Thyroid gland (tissue), 4 donors: ENCODE results near the gene DDX42. TPM values are rescaled to one million over a fixed set of nuclear protein-coding genes. Genes with fewer than 3 reads are reported as not detected.

ENCODE experiments used
- DNase-seq, 2 donors: peaks; one replicate each; pipeline ENCODE4 v3.0.0-alpha.2; 2019
- H3K27ac ChIP-seq, 3 donors: fragments of 200-600 bp; sonication (generic); 1 replicate in 2 of 3; 2 replicates in 1 of 3; pipeline ENCODE4 v1.5.1; 2016 to 2019; ENCODE audit warnings: mild to moderate bottlenecking in 1 of 3, moderate library complexity in 1 of 3
- H3K27me3 ChIP-seq: fragments of 200-600 bp; sonication (generic); one replicate; pipeline ENCODE4 v1.5.1; 2019
- H3K36me3 ChIP-seq, 2 donors: fragments of 200-600 bp; sonication (generic); one replicate each; pipeline ENCODE4 v1.5.1; 2016 to 2019
- H3K4me1 ChIP-seq, 2 donors: fragments of 200-600 bp; sonication (generic); one replicate each; pipeline ENCODE4 v1.5.1; 2017 to 2019
- H3K4me3 ChIP-seq, 3 donors: fragments of 200-600 bp; sonication (generic); replicated peaks in 1 of 3; 1 replicate in 2 of 3; 2 replicates in 1 of 3; pipeline ENCODE4 v1.5.1; 2016; ENCODE audit warnings: mild to moderate bottlenecking in 1 of 3
- H3K9me3 ChIP-seq: fragments of 200-600 bp; sonication (generic); one replicate; pipeline ENCODE4 v1.5.1; 2017
- POLR2A ChIP-seq, 2 donors: fragments of 450-650 bp; IDR thresholded peaks; one replicate each; pipeline ENCODE4 v1.6.1; 2017; ENCODE audit warnings: antibody characterized with exemption in 2 of 2, mild to moderate bottlenecking in 2 of 2, moderate library complexity in 1 of 2
- WGBS, 2 donors: methylation state at CpG; one replicate each; pipeline ENCODE4 v1.1.5; 2017; 5-methylcytosine and 5-hydroxymethylcytosine counted together
- intact Hi-C: fragments of 100-400 bp; cut with DNase I; formaldehyde crosslinking; loops from one replicate; pipeline ENCODE4 v1.15.1; 2023
- total RNA-seq, 4 donors: library from RNA; depleted of rRNA; stranded (reverse); fragments of >200 nt; gene quantifications; one replicate each; pipeline ENCODE4 v1.2.3, GENCODE V29; 2016
- TF ChIP-seq, protein P1 (sequence below), 6 experiments: fragments of 200-600 bp in 3 of 6; fragments of 450-650 bp in 3 of 6; sonication (generic) in 3 of 6; IDR thresholded peaks; one replicate each; pipeline ENCODE4 v1.5.1; 2016 to 2019; ENCODE audit warnings: antibody characterized with exemption in 6 of 6, mild to moderate bottlenecking in 2 of 6, inconsistent platforms in 1 of 6, moderate library complexity in 1 of 6

The DDX42 gene
- total RNA-seq, 4 donors from 2014 or later = 76.3 to 138 (median 89.1) TPM

DNA sequence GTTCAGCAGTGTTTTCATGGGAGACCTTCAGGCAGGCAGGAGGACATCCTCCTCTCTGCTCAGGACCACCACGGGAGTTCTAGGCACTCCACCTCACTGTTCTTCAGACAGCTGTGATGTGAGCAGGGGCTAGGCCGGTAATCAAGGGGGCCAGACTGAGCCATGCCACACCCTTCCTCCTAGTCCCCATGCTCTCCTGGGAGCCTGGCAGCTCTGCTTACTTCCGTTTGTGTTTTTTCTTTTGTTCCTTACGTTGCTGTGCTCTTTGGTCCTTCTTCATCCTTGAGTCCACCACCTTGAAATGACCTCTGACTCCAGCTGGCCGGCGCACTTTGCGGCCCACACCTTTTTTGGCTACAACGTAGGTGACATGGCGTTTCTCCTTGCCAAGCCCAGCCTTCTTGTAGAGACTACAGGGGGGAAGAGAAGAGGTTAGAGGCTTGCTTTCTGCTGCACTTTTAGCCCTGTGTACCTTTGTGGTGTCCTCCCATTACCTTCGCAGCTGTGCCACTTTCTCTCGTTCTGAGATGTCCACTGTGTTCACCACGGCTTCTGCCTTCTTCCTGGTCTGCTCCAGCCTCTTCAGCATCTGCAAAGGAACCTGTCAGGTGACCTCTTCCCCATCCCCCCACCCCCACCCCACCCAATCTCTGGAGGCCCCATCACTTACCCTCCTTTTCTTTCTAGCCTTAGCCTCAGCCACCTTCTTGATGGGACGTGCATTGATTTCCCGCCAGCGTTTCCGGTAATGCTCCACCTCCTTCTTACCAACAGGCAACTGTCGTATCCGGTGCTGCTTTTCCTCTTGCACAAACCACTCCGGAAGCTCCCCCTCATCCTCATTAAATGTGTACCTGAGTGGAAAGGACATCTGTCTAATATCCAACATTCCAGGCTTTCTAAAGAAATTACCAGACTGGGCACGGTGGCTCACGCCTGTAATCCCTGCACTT is 45.9 kb downstream of the DDX42 start:
- H3K9me3 ChIP-seq = no peaks in the 10 kb centered on the region
- no peaks in the 10 kb centered on the region for H3K4me1 ChIP-seq
- no peaks in the 10 kb centered on the region for H3K27me3 ChIP-seq
- H3K27ac ChIP-seq = peak overlapping the region in 1 of 3 donors; percentile 24
- WGBS, 2 donors = 82 to 84% methylated on average over 21 of the region's 21 CpGs
- no peak for TF ChIP-seq POLR2A (IDR thresholded peaks at IDR 0.05)
- TF ChIP-seq, protein P1, sequence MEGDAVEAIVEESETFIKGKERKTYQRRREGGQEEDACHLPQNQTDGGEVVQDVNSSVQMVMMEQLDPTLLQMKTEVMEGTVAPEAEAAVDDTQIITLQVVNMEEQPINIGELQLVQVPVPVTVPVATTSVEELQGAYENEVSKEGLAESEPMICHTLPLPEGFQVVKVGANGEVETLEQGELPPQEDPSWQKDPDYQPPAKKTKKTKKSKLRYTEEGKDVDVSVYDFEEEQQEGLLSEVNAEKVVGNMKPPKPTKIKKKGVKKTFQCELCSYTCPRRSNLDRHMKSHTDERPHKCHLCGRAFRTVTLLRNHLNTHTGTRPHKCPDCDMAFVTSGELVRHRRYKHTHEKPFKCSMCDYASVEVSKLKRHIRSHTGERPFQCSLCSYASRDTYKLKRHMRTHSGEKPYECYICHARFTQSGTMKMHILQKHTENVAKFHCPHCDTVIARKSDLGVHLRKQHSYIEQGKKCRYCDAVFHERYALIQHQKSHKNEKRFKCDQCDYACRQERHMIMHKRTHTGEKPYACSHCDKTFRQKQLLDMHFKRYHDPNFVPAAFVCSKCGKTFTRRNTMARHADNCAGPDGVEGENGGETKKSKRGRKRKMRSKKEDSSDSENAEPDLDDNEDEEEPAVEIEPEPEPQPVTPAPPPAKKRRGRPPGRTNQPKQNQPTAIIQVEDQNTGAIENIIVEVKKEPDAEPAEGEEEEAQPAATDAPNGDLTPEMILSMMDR (IDR thresholded peaks at IDR 0.05) = no peak
- no peak for DNase-seq
- intact Hi-C loops = loop anchor here (10.0 kb wide), 1 partner anchor 205 kb away; no protein-coding TSS in a partner anchor
- no peak overlapping the region for H3K4me3 ChIP-seq
- H3K36me3 ChIP-seq = peaks cover 94 to 96% of the 10 kb centered on the region in 2 donors

DNA sequence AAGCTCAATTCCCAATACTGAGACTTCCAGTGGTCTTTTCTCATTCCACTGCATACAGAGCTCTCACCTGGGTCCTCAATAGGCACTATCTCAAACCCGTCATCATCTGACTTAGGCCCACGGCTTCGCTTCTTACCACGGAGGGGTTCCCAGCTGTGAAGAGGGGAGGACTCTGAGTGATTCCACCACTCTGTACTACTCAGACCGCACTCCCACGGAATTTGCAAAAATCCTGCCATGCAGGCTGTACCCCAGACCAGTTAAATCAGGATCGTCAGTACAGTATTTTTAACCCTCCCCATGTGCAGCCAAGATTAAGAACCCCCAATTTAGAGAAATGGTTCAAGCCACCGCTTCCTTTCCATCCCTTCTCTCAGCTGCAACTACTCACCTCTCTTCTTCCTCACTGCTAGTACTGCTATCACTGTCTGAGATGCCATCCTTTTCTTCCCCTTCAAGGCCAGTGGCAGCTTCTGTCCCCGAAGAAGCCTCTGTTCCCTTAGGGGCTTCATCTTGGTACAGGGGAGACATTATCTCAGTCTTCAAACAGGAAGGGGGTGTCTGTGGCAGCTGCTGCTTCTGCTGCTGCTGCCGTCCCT is 47.1 kb downstream of the DDX42 start:
- intact Hi-C loops = loop anchor here (10.0 kb wide), 1 partner anchor 206 kb away; no protein-coding TSS in a partner anchor
- DNase-seq = no peak
- Histone ChIP-seq H3K4me1 (peaks cover 1 to 5% of the 10 kb centered on the region in 2 donors), H3K27ac (no peak overlapping the region), H3K27me3 (no peaks in the 10 kb centered on the region), H3K36me3 (peaks cover 83 to 88% of the 10 kb centered on the region in 2 donors), H3K9me3 (no peaks in the 10 kb centered on the region), H3K4me3 (no peak overlapping the region)
- WGBS, 2 donors = 93 to 95% methylated on average over 10 of the region's 10 CpGs
- TF ChIP-seq, protein P1 (IDR thresholded peaks at IDR 0.05) = no peak
- TF ChIP-seq POLR2A (IDR thresholded peaks at IDR 0.05) = no peak

DNA sequence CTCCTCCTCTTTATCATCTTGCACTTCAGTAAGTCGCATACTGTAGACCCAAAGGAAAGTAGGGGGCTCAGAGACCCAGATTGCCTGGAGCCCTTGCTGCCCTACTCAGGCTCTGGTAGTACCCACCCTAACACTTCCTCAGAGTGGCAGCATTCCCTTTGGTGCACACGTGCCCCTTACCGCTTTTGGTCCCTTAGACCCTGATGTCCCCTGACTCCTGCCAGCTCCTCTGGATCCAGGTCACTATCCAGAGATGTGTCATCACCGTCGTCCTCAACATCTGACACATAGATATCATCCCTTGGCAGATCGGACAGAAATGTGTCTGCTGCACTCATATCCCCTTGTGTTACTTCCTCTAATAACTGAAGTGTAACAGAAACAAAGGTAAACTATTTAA is 47.8 kb downstream of the DDX42 start:
- Histone ChIP-seq H3K36me3 (peaks cover 78 to 80% of the 10 kb centered on the region in 2 donors), H3K27ac (no peak overlapping the region), H3K4me1 (peaks cover 5 to 7% of the 10 kb centered on the region in 2 donors), H3K4me3 (no peak overlapping the region), H3K9me3 (no peaks in the 10 kb centered on the region), H3K27me3 (no peaks in the 10 kb centered on the region)
- TF ChIP-seq, protein P1 (IDR thresholded peaks at IDR 0.05) = no peak
- TF ChIP-seq POLR2A (IDR thresholded peaks at IDR 0.05) = no peak
- no peak for DNase-seq
- intact Hi-C loops = loop anchor here (10.0 kb wide), 1 partner anchor 207 kb away; no protein-coding TSS in a partner anchor
- 87 to 90% methylated on average over 6 of the region's 6 CpGs for WGBS, 2 donors

DNA sequence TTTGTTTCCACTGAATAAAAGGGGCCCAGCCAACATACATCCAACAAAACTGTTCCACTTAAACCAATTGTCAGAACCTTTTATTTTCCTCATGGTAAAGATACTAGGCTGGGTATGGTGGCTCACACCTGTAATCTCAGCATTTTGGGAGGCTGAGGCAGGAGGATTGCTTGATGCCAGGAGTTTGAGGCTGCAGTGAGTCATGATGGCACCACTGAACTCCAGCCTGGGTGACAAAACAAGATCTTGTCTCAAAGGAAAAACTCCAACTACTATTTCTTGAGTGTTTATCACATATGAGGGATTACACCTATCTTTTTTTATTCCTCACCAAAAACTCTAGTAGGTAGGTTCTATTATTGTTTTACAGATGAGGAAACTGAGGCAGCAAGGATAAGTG is 48.6 kb downstream of the DDX42 start:
- Histone ChIP-seq H3K4me3 (no peak overlapping the region), H3K4me1 (peaks cover 5 to 7% of the 10 kb centered on the region in 2 donors), H3K27ac (no peak overlapping the region), H3K9me3 (no peaks in the 10 kb centered on the region), H3K27me3 (no peaks in the 10 kb centered on the region), H3K36me3 (peaks cover 71 to 73% of the 10 kb centered on the region in 2 donors)
- intact Hi-C loops = loop anchor here (10.0 kb wide), 1 partner anchor 208 kb away; no protein-coding TSS in a partner anchor
- TF ChIP-seq POLR2A (IDR thresholded peaks at IDR 0.05) = no peak
- TF ChIP-seq, protein P1 (IDR thresholded peaks at IDR 0.05) = no peak
- no peak for DNase-seq
